Measurements from ENCODE around the gene CYS1.
"Not testable (repeated sequence)": the region's sequence is repeated elsewhere in the genome, so short reads cannot be mapped to it uniquely, and the experiment has no call there.

CYS1 gene

DNA sequence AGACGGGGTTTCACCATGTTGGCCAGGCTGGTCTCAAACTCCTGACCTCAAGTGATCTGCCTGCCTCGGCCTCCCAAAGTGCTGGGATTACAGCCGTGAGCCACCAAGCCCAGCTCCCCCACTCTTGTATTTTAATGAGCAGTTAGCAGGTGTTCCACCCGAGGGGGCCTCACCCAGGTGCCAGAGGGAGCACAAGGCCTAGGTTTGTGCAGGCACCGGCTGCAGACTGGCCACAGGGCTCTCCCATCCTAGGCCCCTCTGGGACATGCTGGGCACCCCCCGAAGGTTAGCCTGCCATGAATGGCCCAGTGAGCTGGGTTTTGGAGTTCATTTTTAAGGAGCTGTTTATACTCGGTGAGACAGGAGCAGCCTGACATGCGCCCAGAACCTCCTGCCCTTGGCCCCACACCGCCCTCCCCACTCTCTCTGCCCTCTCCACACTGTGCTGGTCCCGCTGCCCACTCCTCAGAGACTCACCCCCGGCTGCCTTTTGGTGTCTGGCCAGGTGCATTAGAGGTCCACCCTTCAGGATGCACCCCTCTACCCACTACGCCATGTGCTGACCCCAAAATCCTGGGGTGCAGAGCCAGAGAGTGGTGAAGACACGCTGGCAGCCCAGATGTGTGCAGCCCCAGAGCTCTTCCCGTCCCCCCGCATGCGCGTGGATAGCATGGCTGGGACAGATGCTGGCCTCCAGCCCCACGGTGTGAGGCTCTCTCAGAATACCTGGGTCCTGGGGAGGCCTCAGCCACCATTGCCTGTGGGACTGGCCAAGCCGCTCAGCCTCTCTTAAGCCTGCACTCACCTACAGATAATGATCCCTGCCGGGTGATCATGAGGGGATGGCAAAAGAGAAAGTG lies 48.1 kb downstream of the CYS1 start:
- no peak for DNase-seq (ENCODE audit: low read depth, low spot score)

DNA sequence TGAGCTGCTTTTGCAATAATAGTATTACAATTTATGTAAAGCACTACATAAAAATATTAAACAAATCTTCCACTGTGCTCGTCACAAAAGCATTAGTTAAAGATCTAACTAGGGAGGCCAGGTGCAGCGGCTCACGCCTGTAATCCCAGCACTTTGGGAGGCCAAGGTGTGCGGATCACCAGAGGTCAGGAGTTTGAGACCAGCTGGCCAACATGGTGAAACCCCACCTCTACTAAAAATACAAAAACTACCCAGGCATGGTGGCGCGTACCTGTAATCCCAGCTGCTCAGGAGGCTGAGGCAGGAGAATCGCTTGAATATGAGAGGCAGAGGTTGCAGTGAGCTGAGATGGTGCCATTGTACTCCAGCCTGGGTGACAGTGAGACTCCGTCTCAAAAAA lies 49.4 kb downstream of the CYS1 start:
- DNase-seq (ENCODE audit: low read depth, low spot score) = not testable (repeated sequence)

DNA sequence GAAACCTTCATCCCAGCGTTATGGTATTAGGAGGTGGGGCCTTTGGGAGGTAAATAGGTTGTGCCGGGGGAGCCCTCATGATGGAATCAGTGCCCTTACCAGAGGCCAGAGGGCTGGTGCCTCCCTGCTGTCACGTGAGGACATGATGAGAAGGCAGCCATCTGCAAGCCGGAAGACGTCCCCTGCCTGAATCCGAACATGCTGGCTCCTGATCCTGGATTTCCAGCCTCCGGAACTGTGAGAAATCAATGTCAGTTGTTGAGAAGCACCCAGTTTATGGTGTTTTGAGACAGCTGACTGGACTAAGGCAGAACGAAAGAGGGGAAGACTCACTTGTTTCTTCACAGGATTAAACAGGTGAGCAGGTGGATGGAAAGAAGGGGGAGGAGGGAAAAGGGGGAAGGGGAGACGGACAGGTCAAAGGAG lies 49.9 kb downstream of the CYS1 start:
- no peak for DNase-seq (ENCODE audit: low read depth, low spot score)

DNA sequence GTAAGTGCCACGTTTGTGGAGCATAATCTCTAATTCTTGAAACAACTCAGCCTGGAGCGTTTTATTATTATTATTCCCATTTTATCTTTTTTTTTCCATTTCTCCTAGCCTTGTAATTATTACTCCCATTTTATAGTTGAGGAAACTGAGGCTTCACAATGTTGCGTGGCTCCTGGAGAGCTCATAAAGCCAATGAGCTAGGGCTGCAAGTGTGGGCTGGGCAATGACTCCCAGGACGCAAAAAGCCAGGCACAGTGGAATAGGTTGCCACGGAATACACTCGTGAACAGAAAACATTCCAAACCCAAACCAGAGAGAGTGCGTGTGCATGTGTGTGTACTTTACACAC lies 50.4 kb downstream of the CYS1 start:
- no peak for DNase-seq (ENCODE audit: low read depth, low spot score)

DNA sequence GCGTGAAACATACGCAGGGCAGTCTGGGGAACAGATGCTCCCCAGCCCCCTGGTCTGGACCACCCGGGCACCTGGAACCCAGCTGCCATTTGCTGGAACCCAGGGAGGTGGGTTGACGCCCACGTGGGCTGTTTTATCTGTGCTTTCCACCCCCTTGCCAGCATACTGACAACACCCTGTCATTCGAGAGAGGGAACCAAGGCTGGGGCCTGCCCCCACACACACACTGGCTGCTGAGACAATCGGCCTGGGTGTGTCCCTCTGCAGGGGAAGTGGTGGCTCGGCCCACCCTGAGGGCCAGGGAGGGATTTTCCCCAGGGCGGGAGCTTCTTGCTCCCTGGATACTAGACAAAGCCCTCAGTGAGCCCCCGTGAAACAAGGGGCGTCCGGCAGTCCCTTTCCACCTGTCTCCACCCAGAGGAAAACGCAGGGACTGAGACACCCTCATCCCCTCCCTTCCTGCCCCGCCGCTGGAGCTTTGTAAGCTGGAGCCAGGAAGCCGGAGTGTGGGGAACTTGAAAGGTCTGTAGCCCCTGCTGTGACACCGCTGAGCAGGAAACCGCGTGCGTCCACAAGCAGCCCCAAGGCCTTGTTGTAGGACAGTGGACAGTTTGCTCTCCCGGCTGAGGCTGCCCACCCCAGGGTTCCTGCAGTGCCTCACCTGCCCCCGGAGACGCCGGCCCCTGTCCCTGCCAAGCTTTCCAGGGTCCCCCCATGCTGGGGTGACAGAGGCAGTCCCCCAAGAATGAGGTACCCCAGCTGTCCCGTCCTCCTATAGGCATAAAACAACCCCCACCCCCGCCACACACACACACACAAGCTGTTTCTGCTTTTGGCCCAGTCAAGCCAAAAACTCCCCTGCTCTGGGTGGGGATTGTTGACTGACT lies 51.0 kb downstream of the CYS1 start:
- DNase-seq (ENCODE audit: low read depth, low spot score) = no peak

DNA sequence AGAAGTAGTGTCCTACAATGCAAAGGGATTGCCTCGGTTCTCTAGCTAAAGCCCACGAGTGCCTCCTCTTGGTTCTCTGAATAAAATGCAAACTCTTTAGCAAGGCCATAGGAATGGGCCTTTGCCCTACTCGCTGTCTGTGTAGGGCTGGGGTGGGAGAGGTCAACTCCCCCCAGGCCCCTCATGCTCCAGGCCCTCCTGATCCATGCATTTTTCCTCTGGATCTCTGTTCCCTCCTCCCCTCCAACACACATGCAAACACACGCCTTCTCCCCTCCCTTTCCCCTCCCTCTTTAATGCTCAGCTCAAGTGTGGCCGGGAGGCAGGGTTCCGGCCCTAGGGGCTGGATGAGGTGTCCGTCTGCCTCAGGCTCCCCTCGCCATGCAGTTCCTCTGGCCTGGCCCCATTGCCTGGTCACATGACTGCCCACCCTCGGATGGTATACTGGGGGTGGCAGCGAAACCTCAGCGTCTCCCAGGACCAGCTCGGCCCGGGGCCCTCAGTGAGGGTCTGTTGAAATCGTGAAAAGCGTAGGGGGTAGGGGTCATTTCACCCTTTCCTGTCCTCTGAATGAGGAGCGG lies 51.7 kb downstream of the CYS1 start:
- DNase-seq (ENCODE audit: low read depth, low spot score) = no peak

DNA sequence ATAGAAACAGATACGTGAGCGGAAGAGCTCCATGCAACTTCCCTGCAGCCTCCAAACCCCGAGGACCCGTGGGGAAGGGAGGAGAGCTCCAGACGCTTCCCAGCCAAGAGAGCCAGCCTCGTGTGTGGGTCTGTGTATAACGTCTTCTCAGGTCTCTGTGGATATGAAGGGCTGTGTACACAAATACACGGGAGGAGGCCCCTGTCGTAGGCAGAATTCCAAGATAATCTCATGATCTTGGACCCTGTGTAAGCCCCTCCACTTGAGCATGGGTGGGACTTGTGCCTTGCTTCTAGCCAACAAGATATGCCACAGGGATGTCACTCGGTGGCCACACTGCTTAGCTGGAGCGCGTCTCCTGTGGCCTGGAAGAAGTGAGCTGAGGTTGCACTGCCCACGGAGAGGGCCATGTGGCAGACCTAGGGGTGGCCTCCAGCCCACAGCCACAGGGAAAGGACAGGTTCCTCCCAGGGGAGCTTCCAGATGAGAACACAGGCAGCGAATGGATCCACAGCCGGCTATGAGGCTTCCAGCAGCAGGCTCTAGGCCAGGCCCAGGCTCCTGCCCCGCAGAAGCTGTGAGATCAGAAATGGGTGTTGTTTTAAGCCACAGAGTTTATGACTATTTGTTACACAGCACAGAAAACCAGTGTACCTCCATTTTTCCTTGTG lies 52.4 kb downstream of the CYS1 start:
- DNase-seq (ENCODE audit: low read depth, low spot score) = no peak

DNA sequence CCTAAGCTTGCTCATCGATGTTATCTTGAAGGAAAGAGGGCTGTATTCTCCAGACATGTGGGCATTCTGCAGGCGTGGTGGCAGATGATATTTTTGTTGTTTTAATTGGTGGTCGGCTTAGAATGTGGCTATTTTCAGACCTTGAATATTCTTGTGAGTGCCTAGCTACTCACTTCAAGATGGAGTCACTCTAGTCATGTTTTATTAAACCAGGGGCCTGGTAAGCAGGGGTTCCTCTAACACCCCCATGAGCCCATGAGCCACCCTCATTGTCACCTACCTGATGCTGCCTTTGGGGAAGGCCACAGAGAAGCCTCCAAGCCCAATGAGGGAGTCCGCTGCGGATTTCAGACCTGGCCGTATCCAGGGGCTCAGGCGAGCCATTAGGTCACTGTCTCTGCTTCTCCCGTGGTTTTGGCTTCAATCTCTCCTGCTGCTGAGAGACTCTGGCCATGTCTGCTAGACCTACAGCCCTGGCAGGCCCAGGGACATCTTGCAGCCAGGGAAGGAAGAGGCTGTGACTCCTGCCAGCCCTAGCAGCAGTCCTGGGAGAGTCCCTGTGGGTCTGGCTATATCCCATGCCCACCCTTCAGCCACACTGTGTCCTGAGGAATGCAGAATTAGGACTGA lies 53.2 kb downstream of the CYS1 start:
- no peak for DNase-seq (ENCODE audit: low read depth, low spot score)

DNA sequence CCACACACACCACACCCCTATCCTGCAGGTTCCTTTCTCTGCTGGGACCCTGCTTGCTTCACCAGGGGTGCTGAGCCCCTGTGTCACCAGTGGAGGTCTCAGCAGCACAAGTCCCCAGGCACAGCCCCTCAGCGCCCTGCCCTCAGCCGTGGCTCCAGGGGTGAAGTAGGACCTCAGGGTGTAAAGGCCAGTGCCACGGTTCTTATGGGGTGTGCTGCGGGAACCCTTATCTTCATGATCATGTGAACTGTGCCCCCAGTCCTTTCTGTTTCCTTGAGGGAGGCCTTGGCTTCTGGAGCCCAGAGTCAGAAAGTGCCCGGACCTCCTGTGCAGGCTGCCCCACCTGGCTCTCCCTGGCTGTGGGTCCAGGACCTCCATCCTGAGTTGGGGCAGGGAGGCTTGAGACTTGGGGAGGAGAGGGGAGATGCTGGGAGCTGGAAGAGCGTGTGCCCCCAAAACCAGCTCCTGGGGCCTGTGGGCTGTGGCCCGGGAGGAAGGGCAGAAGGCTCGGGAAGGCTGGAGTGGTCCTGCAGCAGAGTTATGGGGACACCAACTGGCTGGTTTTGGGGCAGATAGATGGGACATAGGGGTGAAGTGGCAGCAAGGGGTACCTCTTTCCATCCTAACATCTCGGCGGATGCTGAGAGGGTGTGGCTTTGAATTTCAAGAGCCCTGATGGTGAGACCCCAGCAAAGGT lies 57.1 kb downstream of the CYS1 start:
- DNase-seq (ENCODE audit: low read depth, low spot score) = no peak

DNA sequence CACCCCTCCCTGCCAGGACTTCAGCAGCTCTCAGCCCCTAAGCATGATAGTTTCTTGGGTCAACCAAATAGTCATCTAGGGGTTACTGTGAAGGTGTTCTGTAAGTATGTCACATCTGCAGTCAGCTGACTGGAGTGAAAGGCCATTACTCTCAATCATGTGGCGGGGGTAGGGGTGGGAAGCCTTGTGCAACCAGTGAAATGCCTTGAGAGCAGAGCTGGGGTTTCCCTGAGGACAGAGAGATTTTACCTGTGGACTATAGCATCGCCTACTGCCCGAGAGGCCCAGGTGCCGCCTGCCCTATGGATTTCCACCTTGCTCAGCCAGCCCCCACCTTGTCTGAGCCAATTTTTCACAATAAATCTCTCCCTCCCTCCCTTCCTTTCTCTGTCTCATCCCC lies 57.8 kb downstream of the CYS1 start:
- DNase-seq (ENCODE audit: low read depth, low spot score) = no peak

DNA sequence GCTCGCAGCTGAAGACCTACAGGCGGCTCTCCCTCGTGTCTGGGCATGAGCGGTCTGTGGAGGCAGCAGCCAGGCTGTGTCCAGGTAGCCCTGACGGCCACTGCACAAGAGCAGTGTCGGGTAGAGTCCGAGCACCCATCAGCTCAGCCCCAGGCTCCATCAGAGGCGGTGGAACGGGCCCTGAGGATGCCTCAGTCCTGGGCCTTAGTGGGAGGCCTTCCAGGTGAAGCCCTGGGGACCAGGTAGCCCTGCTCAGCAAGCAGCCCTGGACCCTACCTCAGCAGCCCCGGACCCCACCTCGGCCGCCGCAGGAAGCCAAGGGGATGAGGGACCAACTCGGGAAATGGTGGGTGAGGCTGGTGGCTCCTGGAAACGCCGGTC lies 58.2 kb downstream of the CYS1 start:
- no peak for DNase-seq (ENCODE audit: low read depth, low spot score)

DNA sequence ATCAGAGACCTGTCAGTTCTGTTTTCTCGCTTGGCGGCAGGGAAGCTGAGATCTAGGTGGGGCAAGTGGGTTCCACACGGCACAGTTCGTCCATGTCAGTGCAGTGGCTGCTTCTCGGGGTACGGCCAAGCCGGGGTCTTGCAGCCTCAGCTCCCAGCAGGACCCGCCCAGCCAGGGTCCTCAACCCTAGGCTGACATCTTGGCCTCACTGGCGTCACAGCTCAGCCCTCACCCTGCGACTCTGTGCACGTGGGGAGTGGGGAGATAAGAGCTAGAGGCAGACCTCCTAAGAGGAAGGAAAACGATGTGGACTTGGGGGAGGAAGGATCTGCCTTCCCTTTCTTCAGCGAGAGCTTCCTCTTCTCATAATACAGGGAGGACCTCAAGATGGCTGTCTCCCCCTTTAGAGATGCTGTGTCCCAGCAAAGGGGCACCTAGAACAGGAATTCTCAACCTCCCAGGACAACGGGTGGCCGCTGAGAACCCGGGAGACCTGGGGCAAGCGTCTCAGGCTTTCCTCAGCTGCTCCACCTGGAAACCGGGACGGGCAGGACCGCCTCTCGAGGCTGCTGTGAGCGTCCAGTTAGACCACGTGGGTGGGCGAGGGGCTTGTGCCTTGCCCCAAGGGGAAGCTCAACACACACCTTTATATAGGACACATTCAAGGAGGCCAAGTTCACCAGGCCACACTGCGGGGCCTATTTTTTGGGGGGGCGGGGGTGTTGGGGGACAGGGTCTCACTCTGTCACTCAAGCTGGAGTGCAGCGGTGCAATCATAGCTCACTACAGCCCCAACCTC lies 60.4 kb downstream of the CYS1 start:
- no peak for DNase-seq (ENCODE audit: low read depth, low spot score)

DNA sequence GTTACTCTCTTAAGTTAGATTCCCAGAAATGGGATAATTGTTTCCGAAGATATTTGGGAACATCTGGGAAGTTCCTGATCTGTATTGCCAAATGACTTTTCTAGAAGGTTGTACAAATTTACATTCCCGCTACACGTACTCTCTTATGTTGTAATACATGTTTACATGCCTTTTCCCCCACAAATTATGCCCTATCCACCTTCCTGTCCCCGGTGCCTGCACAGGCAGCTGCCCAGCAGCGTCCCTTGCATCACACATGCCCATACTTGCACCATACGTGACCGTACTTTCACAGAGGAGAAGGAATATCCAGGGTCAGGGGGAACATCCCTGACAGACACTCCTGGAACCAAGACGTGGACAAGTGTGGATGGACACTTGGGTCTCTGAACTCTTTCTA lies 61.0 kb downstream of the CYS1 start:
- DNase-seq (ENCODE audit: low read depth, low spot score) = no peak

DNA sequence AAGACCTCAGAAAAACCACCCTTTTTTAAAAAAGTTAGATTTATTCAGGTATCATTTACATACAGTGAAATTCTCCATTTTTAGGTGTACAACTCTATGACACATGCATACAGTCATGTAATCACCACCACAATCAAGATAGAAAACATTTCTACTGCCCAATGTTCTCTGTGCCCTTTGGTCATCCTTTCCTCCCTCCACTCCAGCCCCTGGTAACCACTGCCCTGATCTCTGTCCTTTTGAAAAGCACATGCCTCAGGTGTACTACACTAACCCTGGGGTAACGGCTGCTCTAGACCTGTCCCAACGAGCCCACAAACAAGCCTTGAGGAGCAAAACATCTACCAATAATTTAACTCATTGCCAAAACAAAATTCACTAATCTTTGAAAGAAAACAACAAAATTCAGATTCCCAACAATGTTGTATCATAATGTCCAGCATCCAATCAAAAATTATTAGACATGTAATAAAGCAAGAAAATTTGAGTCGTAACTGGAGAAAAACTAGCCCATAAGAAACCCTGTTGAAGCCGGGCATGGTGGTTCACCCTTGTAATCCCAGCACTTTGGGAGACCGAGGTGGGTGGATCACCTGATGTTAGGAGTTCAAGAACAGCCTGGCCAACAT lies 62.8 kb downstream of the CYS1 start:
- DNase-seq (ENCODE audit: low read depth, low spot score) = no peak

DNA sequence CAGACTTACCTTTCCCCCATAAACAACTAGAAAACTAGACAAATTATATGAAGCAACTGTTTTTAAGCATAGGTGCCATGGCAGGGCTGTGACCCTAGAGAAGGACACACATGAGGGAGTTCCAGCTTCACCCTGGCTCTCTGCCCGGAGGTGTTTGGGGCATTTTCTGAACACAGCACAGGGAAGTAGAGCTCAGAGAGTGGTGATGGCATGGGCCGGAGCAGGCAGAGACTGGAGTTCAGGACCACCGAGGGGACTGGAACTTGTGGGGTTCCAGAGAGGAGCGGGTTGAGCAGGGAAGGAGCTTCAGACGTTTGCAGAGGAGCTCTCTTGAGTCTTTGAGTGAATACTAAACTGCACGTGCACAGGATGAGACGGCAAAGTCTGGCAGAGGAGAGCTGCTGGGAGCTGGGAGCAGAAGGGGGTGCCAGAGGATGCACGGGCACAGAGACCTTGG lies 63.4 kb downstream of the CYS1 start:
- DNase-seq (ENCODE audit: low read depth, low spot score) = no peak

DNA sequence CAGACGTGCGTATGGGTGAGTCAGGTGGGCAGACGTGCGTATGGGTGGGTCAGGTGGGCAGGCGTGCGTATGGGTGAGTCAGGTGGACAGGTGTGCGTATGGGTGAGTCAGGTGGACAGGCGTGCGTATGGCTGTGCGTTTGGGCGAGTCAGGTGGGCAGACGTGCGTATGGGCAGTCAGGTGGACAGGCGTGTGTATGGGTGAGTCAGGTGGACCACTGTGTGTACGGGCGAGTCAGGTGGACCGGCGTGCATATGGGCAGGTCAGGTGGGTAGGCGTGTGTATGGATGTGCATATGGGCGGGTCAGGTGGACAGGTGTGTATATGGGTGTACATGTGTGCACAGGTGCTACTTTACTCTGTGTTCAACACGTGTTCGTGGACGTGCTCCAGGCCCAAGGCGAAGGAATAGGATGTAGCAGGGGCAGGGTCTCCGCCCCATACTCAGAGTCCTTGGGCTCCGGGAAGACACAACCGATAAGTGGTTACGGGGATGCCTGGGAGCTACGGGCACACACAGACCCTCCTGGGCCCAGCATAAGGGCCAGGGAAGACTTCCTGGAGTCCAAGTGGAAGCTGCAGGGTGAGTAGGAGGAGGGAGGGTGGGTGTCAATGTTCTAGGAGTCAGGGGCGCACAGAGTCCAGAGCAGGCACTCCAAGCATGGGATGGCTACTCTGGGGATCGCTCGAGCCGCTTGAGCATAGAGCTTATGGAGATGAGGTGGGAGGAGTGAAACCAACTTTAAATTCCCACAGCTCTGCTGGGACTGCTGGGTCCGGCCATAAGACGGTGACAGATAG lies 64.0 kb downstream of the CYS1 start:
- no peak for DNase-seq (ENCODE audit: low read depth, low spot score)

DNA sequence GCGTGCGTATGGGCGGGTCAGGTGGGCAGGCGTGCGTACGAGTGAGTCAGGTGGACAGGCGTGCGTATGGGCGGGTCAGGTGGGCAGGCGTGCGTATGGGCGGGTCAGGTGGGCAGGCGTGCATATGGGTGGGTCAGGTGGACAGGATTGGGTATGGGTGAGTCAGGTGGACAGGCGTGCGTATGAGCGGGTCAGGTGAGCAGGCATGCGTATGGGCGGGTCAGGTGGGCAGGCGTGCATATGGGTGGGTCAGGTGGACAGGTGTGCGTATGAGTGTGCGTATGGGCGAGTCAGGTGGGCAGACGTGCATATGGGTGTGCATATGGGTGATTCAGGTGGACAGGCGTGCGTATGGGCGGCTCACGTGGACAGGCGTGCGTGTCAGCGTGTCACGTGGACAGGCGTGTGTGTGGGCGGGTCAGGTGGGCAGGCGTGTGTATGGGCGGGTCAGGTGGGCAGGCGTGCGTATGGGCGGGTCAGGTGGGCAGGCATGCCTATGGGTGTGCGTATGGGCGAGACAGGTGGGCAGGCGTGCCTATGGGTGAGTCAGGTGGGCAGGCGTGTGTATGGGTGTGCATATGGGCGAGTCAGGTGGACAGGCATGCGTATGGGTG lies 64.7 kb downstream of the CYS1 start:
- not testable (repeated sequence) for DNase-seq (ENCODE audit: low read depth, low spot score)
